Measurements from ENCODE around the gene SLC30A2.

Gene SLC30A2

GRCh38 chr1:26037904-26038303 lies 8.0 kb downstream of the SLC30A2 start:
- DNase-seq: no peak

- DNase-seq: no peak
Measured at GRCh38 chr1:26036756-26037281, 9.1 kb downstream of the SLC30A2 start.

- DNase-seq: peak; percentile 55
Measured at GRCh38 chr1:26035959-26036755, 9.8 kb downstream of the SLC30A2 start.

- peak; percentile 89 for DNase-seq
Measured at GRCh38 chr1:26035203-26035958, 10.5 kb downstream of the SLC30A2 start.

GRCh38 chr1:26034504-26035202 lies 11.3 kb downstream of the SLC30A2 start:
- DNase-seq: peak; percentile 35

- no peak for DNase-seq
Measured at GRCh38 chr1:26032656-26033357, 13.1 kb downstream of the SLC30A2 start.

GRCh38 chr1:26031611-26032220 lies 14.2 kb downstream of the SLC30A2 start:
- no peak for DNase-seq

- no peak for DNase-seq
Measured at GRCh38 chr1:26031196-26031595, 14.7 kb downstream of the SLC30A2 start.

- no peak for DNase-seq
Measured at GRCh38 chr1:26029864-26030481, 15.9 kb downstream of the SLC30A2 start.

- no peak for DNase-seq
Measured at GRCh38 chr1:26029054-26029863, 16.7 kb downstream of the SLC30A2 start.

GRCh38 chr1:26028490-26028980 lies 17.4 kb downstream of the SLC30A2 start:
- DNase-seq: no peak

GRCh38 chr1:26027716-26028489 lies 18.0 kb downstream of the SLC30A2 start:
- no peak for DNase-seq

- DNase-seq: no peak
Measured at GRCh38 chr1:26025517-26025916, 20.4 kb downstream of the SLC30A2 start.

GRCh38 chr1:26025060-26025459 lies 20.9 kb downstream of the SLC30A2 start:
- no peak for DNase-seq

GRCh38 chr1:26023826-26024225 lies 22.1 kb downstream of the SLC30A2 start:
- DNase-seq: no peak

- no peak for DNase-seq
Measured at GRCh38 chr1:26023009-26023408, 22.9 kb downstream of the SLC30A2 start.

GRCh38 chr1:26022404-26022779 lies 23.5 kb downstream of the SLC30A2 start:
- no peak for DNase-seq

- DNase-seq: peak; percentile 55
Measured at GRCh38 chr1:26021647-26022403, 24.1 kb downstream of the SLC30A2 start, which contains the start of gene EXTL1. TSS of gene EXTL1 (plus strand) at chr1:26021775. CDS start at chr1:26022647, 872 bp downstream.

Data from NCI-H2227 treated with DMSO at 0.1 percent for 48 hours (cell line).